OCI-LY7 (cell line): ENCODE measurements around the gene RUNDC3A. TPM values are rescaled to one million over a fixed set of nuclear protein-coding genes. Genes with fewer than 3 reads are reported as not detected.

Source experiments
- BruUV-seq: library from RNA; stranded (reverse); fragments of 400-500 nt; replicated peaks from 2 replicates; lab custom pipeline; 2021; lab: Mats Ljungman, UMichigan
- CTCF ChIA-PET: fragments of 300-600 bp; sonication (Branson Sonifier 250); formaldehyde crosslinking; loops from one replicate; lab custom pipeline; 2022; ENCODE audit warnings: antibody characterized with exemption; ENCODE audit not compliant: unreplicated experiment; lab: Charles Lee
- POLR2A ChIA-PET: fragments of 300-600 bp; sonication (Branson Sonifier 250); formaldehyde crosslinking; loops from one replicate; lab custom pipeline; 2022; ENCODE audit warnings: antibody characterized with exemption; lab: Charles Lee
- DNase-seq: peaks from one replicate; pipeline ENCODE4 v3.0.0-alpha.2; 2015; ENCODE audit warnings: low spot score
- H2AFZ ChIP-seq: fragments of 200-600 bp; sonication (generic), shearing (Covaris generic); 2 replicates; pipeline ENCODE4 v1.6.1; 2014; ENCODE audit warnings: mild to moderate bottlenecking, antibody characterized with exemption, low read length, moderate library complexity
- H3K27ac ChIP-seq: fragments of 200-600 bp; sonication (generic); 2 replicates; pipeline ENCODE4 v1.5.1; 2014; ENCODE audit warnings: mixed run types, low read depth, mild to moderate bottlenecking, moderate library complexity, low read length, inconsistent platforms; ENCODE audit not compliant: poor library complexity, severe bottlenecking
- H3K36me3 ChIP-seq: fragments of 200-600 bp; sonication (generic); 2 replicates; pipeline ENCODE4 v1.6.1; 2014; ENCODE audit warnings: mild to moderate bottlenecking, antibody characterized with exemption, low read length, moderate library complexity, mixed read lengths; ENCODE audit not compliant: insufficient read depth
- H3K4me1 ChIP-seq: fragments of 200-600 bp; sonication (generic); 2 replicates; pipeline ENCODE4 v1.5.1; 2014; ENCODE audit warnings: mild to moderate bottlenecking, low read length; ENCODE audit not compliant: insufficient read depth, poor library complexity, severe bottlenecking
- H3K4me2 ChIP-seq: fragments of 200-600 bp; sonication (generic); 2 replicates; pipeline ENCODE4 v1.6.1; 2014; ENCODE audit warnings: mild to moderate bottlenecking, low read length
- H3K4me3 ChIP-seq: fragments of 200-600 bp; sonication (generic); 2 replicates; pipeline ENCODE4 v1.5.1; 2014; ENCODE audit warnings: mild to moderate bottlenecking, low read depth, low read length; ENCODE audit not compliant: poor library complexity, severe bottlenecking
- H3K79me2 ChIP-seq: fragments of 200-600 bp; sonication (generic); 2 replicates; pipeline ENCODE4 v1.6.1; 2016; ENCODE audit warnings: low read depth, mild to moderate bottlenecking, low read length, moderate library complexity, mixed read lengths; ENCODE audit not compliant: insufficient read depth
- H3K9me2 ChIP-seq: fragments of 200-600 bp; sonication (generic); 2 replicates; pipeline ENCODE4 v1.6.1; 2016; ENCODE audit warnings: mild to moderate bottlenecking, low read length, mixed read lengths; ENCODE audit not compliant: insufficient read depth
- H3K9me3 ChIP-seq: fragments of 200-600 bp; sonication (generic); 2 replicates; pipeline ENCODE4 v1.6.1; 2014; ENCODE audit warnings: mild to moderate bottlenecking, mixed run types, low read length, mixed read lengths
- H4K20me1 ChIP-seq: fragments of 200-600 bp; sonication (generic); 2 replicates; pipeline ENCODE4 v1.6.1; 2014; ENCODE audit warnings: mild to moderate bottlenecking, antibody characterized with exemption, low read length, moderate library complexity, mixed read lengths; ENCODE audit not compliant: insufficient read depth
- EZH2phosphoT487 ChIP-seq: fragments of 200-600 bp; sonication (generic); IDR thresholded peaks from 2 replicates; pipeline ENCODE4 v1.6.1; 2018; ENCODE audit warnings: low read depth, borderline replicate concordance, mild to moderate bottlenecking, mixed run types, antibody characterized with exemption, low read length, moderate library complexity, mixed read lengths
- intact Hi-C: fragments of 100-400 bp; cut with micrococcal nuclease; formaldehyde crosslinking; loops from one replicate; pipeline ENCODE4 v1.10.0; 2022; ENCODE audit not compliant: unreplicated experiment
- total RNA-seq, 2 experiments: library from RNA; depleted of rRNA in 1 of 2; stranded (reverse); fragments of >200 nt in 1 of 2; shearing (Covaris generic) in 1 of 2; gene quantifications; 2 replicates each; pipeline ENCODE4 v1.2.3, GENCODE V29; 2014 to 2022
- TF ChIP-seq, protein P1 (sequence below): fragments of 200-600 bp; sonication (generic); conservative IDR thresholded peaks from 2 replicates; pipeline ENCODE4 v1.5.1; 2014; ENCODE audit warnings: mild to moderate bottlenecking, antibody characterized with exemption, low read length, moderate library complexity, mixed read lengths

The RUNDC3A gene
- total RNA-seq, 2 experiments from 2014 or later, result 0.09 TPM; not detected in 1

DNA sequence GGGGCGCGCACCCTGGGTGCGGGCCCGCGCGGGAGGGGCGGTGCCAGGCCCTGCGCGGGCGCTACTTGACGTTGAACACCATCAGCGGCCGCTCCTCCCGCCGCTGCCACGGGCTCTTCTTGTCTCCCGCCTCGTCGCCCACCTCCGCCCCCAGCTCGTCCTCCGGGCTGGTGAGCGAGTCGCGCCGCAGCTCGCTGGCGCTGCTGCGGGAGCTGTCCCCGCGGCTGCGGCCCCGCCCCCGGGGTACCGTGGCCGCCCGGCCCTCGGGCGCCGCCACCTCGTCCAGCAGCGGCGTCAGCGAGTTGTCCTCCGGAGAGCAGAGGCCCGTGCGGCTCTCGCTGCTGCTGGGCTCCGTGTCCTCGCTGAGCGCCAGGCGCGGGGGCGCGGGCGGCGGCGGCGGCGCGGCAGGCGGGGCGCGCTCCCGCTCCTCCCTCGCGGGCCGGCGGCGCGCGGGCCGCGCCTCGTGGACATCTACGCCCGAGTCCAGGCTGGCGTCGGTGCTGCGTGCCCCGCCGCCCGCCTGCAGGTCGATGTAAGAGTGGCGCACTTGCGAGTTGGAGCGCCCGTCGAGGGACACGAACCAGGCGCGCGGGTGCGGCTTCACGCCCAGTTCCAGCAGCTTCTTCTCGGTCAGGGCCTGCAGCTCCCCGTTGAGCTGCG lies 45.4 kb downstream of the RUNDC3A start:
- ChIA-PET CTCF (no interaction called here), POLR2A (no interaction called here)
- TF ChIP-seq, protein P1, sequence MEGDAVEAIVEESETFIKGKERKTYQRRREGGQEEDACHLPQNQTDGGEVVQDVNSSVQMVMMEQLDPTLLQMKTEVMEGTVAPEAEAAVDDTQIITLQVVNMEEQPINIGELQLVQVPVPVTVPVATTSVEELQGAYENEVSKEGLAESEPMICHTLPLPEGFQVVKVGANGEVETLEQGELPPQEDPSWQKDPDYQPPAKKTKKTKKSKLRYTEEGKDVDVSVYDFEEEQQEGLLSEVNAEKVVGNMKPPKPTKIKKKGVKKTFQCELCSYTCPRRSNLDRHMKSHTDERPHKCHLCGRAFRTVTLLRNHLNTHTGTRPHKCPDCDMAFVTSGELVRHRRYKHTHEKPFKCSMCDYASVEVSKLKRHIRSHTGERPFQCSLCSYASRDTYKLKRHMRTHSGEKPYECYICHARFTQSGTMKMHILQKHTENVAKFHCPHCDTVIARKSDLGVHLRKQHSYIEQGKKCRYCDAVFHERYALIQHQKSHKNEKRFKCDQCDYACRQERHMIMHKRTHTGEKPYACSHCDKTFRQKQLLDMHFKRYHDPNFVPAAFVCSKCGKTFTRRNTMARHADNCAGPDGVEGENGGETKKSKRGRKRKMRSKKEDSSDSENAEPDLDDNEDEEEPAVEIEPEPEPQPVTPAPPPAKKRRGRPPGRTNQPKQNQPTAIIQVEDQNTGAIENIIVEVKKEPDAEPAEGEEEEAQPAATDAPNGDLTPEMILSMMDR, result no peak
- TF ChIP-seq EZH2phosphoT487, result no peak
- no TSS peak for BruUV-seq
- Histone ChIP-seq H2AFZ (no peak overlapping the region), H3K4me3 (no peak overlapping the region), H3K79me2 (0 out of 2 replicates have a peak, but pooled peaks cover 6% of the 10 kb centered on the region), H3K9me2 (no peaks in the 10 kb centered on the region), H3K4me2 (no peak overlapping the region), H3K36me3 (peaks cover 46% of the 10 kb centered on the region), H3K4me1 (peaks cover 49% of the 10 kb centered on the region), H3K27ac (no peak overlapping the region), H4K20me1 (no peaks in the 10 kb centered on the region), H3K9me3 (no peaks in the 10 kb centered on the region)
- DNase-seq, result no peak
- intact Hi-C loops, result no loop called here

DNA sequence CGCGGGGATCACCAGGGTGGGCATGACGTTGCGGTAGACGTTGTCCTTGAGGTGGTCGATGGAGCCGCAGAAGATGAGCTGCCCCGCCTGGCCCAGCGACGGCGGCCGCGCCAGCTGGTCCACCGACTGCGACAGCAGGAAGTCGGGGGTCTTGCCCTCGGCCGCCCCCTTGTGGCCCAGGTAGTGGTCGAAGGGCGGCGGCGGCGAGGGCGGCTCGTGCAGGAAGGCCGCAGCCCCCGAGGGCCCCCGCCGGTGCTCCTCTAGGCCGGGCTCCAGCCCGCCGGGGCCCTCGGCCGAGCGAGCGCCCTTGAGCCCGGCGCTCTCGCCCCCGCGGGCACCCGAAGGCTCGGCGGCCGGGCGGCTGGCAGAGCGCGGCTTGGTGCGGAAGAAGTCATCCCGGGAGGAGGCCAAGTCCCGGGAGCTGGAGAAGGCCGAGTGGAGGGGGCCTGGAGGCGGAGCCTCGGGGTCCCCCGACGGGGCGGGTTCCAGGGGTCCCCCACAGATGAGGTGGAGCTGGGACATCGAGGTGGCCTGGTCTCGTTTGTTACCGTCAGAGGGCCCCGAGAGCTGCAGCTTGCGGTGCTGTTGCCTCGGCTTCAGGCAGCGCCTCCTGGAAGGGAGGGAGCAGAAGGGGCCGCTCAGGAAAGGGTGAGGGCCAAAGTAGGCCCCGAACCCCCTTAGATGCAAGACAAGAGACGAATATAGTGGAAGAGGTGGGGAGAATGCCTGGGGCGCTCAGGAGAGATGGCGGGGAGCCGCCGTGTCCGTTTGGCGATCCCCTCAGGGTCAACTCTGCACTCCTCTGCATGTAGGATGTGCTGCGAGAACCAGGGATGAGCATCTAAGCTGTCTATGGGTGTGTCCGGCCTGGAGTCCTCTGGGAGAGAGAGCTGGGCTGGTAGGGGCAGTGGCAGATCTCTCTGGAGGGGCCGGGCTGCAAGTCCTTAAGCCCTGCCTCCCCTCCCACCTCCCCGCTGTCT lies 46.5 kb downstream of the RUNDC3A start:
- H3K36me3 ChIP-seq, result peaks cover 36% of the 10 kb centered on the region
- 0 out of 2 replicates have a peak overlapping the region, but pooled peaks have one; percentile 31 for H3K4me2 ChIP-seq
- no peak overlapping the region for H2AFZ ChIP-seq
- H3K4me3 ChIP-seq, result no peak overlapping the region
- no peak overlapping the region for H3K27ac ChIP-seq
- peaks cover 49% of the 10 kb centered on the region for H3K4me1 ChIP-seq
- no peaks in the 10 kb centered on the region for H3K79me2 ChIP-seq
- BruUV-seq, result no TSS peak
- DNase-seq, result peak; percentile 66
- no peaks in the 10 kb centered on the region for H4K20me1 ChIP-seq
- TF ChIP-seq, protein P1, result peak; percentile 63
- no peak for TF ChIP-seq EZH2phosphoT487
- H3K9me3 ChIP-seq, result no peaks in the 10 kb centered on the region
- POLR2A ChIA-PET, result no interaction called here
- CTCF ChIA-PET, result no interaction called here
- intact Hi-C loops, result no loop called here
- H3K9me2 ChIP-seq, result no peaks in the 10 kb centered on the region
